IgD-negative memory B cell (primary cell): ENCODE measurements around the gene GPAT2. TPM values are rescaled to one million over a fixed set of nuclear protein-coding genes. Genes with fewer than 3 reads are reported as not detected.
A peak's percentile ranks its signal among the peaks of the same experiment; 100 is the strongest.
"Not testable (repeated sequence)": the region's sequence is repeated elsewhere in the genome, so short reads cannot be mapped to it uniquely, and the experiment has no call there.

Experiments
- H3K27ac Mint-ChIP-seq, 3 donors: one replicate each; pipeline ENCODE4 v1.8.0; 2020 to 2022; ENCODE audit warnings: mild to moderate bottlenecking in 3 of 3, mixed read lengths in 3 of 3, moderate library complexity in 1 of 3
- H3K27me3 Mint-ChIP-seq: one replicate; pipeline ENCODE4 v1.8.0; 2021; ENCODE audit warnings: mixed read lengths
- H3K36me3 Mint-ChIP-seq: one replicate; pipeline ENCODE4 v1.8.0; 2020; ENCODE audit warnings: mild to moderate bottlenecking, mixed read lengths
- H3K4me1 Mint-ChIP-seq, 3 donors: one replicate each; pipeline ENCODE4 v1.8.0; 2020 to 2022; ENCODE audit warnings: mixed read lengths in 3 of 3, mild to moderate bottlenecking in 1 of 3
- H3K4me3 Mint-ChIP-seq, 4 donors: one replicate each; pipeline ENCODE4 v1.8.0; 2020 to 2022; ENCODE audit warnings: mild to moderate bottlenecking in 4 of 4, mixed read lengths in 4 of 4, moderate library complexity in 3 of 4
- H3K9me3 Mint-ChIP-seq, 3 donors: one replicate each; pipeline ENCODE4 v1.8.0; 2020 to 2021; ENCODE audit warnings: mixed read lengths in 3 of 3, mild to moderate bottlenecking in 1 of 3
- polyA plus RNA-seq: library from polyadenylated mRNA; unstranded; fragments of 300-500 nt; fragmentation: Illumina TruSeq; gene quantifications from one replicate; pipeline ENCODE4 v1.2.3, GENCODE V29; 2021

GPAT2 gene
- polyA plus RNA-seq = 8.6 TPM

DNA sequence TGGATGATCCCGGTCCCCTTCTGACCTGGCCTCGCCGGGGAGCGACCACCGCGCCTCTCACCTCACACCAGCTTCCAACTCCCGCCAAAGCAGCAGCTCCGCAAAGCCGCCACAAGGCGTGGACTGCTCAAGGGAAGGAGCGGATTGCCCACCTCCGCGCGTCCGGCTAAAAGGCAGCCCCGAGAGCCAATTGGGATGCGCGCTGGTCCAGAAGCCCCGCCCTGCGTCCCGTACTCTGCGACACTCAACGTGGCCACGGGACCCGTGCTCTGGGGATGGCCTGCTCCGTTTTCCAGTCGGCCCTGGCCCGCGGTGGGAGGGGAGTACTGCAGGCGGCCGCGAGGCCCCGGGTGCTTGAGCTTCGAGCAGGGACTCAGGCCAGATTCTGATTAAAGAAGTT is at the start of gene GPAT2:
GPAT2 (minus strand) TSS at position 125 of the 400 bp plus-strand sequence. CDS start 2,557 bp downstream, outside the sequence.
- not testable (repeated sequence) for H3K36me3 Mint-ChIP-seq, H3K9me3 Mint-ChIP-seq, H3K4me1 Mint-ChIP-seq, H3K4me3 Mint-ChIP-seq, H3K27ac Mint-ChIP-seq, H3K27me3 Mint-ChIP-seq

DNA sequence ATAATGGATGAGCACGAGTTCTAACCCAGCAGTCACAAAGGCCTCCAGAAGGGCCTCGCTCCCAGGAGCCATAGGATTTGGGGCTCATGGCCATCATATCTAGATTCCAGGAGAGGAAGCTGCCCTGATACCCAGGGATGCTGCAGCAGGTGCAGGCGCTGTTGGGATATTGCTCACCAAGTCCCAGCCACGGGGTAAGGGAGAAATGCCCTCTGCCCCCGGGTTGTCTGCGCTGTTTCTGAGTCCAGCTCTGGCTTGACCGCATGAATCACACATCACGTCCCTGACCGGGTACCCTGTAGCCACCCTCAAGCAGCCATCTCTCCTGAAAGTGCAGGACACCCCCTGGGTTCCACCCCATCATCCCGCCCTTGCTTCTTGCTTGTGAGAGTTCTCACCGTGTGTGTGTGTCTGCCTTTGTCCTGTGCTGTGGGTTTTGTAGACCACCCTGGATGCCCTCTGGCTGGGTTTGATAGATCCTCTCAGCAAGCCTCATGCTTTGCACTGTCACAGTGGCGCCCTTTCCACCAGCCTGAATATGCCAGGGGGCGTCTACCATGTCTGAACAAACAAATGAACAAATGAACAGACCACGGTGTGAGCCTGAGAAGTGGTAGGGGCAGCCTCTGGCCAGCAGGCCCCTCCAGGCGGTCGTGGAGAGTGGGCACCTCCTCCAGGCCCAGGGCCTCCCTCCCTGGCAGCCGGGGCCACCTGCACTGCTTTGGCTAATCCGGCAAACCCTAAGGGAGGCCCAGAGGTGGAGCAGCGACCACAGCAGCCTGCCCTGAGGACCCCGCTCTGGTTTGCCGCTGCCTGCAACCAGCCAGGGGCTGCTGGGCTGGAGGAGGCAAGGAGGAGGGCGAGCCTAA is 49.5 kb upstream of the GPAT2 start:
- Mint-ChIP-seq H3K4me1 (peaks cover 0 to 2% (median 0%) of the 10 kb centered on the region in 3 donors), H3K27me3 (peaks cover 15% of the 10 kb centered on the region), H3K9me3 (peaks cover 0 to 8% (median 5%) of the 10 kb centered on the region in 3 donors), H3K36me3 (no peaks in the 10 kb centered on the region), H3K27ac (no peak overlapping the region), H3K4me3 (no peak overlapping the region)

- peaks cover 0 to 8% (median 5%) of the 10 kb centered on the region in 3 donors for H3K9me3 Mint-ChIP-seq
- H3K27ac Mint-ChIP-seq = no peak overlapping the region
- H3K36me3 Mint-ChIP-seq = no peaks in the 10 kb centered on the region
- H3K27me3 Mint-ChIP-seq = peaks cover 15% of the 10 kb centered on the region
- peak overlapping the region in 1 of 4 donors; percentile 38 for H3K4me3 Mint-ChIP-seq
- H3K4me1 Mint-ChIP-seq = peaks cover 0 to 2% (median 0%) of the 10 kb centered on the region in 3 donors
Measured at GRCh38 chr2:96083064-96083939, 48.6 kb upstream of the GPAT2 start.

GRCh38 chr2:96082211-96083063 is 47.7 kb upstream of the GPAT2 start:
- Mint-ChIP-seq H3K4me3 (no peak overlapping the region), H3K27me3 (peaks cover 11% of the 10 kb centered on the region), H3K36me3 (no peaks in the 10 kb centered on the region), H3K4me1 (peaks cover 0 to 2% (median 0%) of the 10 kb centered on the region in 3 donors), H3K9me3 (peaks cover 2 to 8% (median 6%) of the 10 kb centered on the region in 3 donors), H3K27ac (no peak overlapping the region)

DNA sequence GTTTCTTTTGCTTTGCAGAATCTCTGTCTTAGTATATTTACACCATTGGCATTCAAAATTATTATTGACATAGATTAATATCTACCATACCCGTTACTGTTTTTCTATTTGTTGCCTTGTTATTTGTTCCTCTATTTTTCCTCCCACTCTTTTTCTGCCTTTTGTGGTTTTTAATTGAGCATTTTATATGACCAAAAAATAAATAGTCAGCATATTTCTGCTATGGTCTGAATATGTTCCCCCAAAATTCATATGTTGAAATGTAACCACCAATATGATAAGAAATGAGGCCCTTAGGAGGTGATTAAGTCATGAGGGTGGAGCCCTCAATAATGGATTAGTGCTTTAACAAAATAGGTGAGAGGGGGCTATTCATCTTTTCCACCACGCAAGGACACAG is 46.3 kb upstream of the GPAT2 start:
- Mint-ChIP-seq H3K4me3 (no peak overlapping the region), H3K4me1 (no peaks in the 10 kb centered on the region)

GRCh38 chr2:96075199-96075771 is 40.6 kb upstream of the GPAT2 start:
- Mint-ChIP-seq H3K27me3 (peaks cover 2% of the 10 kb centered on the region), H3K4me3 (no peak overlapping the region), H3K9me3 (peaks cover 7 to 19% (median 11%) of the 10 kb centered on the region in 3 donors), H3K27ac (no peak overlapping the region), H3K36me3 (no peaks in the 10 kb centered on the region), H3K4me1 (no peaks in the 10 kb centered on the region)

More for the DNA sequence above, 46.3 kb upstream of the GPAT2 start:
- Mint-ChIP-seq H3K36me3 (no peaks in the 10 kb centered on the region), H3K27ac (no peak overlapping the region), H3K27me3 (peaks cover 8% of the 10 kb centered on the region), H3K9me3 (peaks cover 2 to 9% (median 7%) of the 10 kb centered on the region in 3 donors)

GRCh38 chr2:96074156-96074555 is 39.4 kb upstream of the GPAT2 start:
- H3K27ac Mint-ChIP-seq = no peak overlapping the region
- peaks cover 2% of the 10 kb centered on the region for H3K27me3 Mint-ChIP-seq
- no peaks in the 10 kb centered on the region for H3K36me3 Mint-ChIP-seq
- H3K4me3 Mint-ChIP-seq = no peak overlapping the region
- H3K4me1 Mint-ChIP-seq = no peaks in the 10 kb centered on the region
- peaks cover 7 to 19% (median 11%) of the 10 kb centered on the region in 3 donors for H3K9me3 Mint-ChIP-seq

DNA sequence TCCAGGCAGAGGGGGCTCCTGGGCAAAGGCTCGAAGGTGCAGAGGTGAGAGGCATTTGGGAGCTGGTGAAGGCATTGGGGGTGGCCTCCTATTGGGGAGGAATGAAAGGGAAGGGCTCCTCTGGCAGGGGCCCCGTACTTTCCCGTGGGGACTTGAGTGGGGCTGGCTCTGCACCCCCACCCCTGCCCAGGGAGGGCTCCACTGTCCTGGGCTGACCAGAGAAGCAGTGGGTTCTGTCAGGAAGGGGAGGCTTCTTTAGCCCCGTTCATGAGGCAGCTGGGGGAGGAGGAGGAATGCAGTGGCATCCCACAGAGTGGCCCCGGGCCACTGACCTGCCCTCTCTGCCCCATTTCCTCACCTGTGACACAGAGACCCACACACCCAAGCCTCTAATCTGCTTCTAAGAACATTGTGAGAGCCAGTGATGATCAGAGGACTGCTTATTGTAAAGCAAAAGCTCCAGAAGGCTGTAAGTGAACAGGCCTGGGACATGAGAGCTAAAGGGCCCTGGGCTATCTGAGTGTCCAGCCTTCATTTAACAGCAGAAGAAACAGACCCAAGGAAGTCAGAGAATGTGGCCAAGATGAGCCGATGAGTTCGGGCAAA is 38.6 kb upstream of the GPAT2 start:
- Mint-ChIP-seq H3K9me3 (peaks cover 7 to 19% (median 11%) of the 10 kb centered on the region in 3 donors), H3K36me3 (no peaks in the 10 kb centered on the region), H3K27me3 (peaks cover 2% of the 10 kb centered on the region), H3K4me3 (no peak overlapping the region), H3K4me1 (no peaks in the 10 kb centered on the region), H3K27ac (peak overlapping the region in 1 of 3 donors; percentile 59)

DNA sequence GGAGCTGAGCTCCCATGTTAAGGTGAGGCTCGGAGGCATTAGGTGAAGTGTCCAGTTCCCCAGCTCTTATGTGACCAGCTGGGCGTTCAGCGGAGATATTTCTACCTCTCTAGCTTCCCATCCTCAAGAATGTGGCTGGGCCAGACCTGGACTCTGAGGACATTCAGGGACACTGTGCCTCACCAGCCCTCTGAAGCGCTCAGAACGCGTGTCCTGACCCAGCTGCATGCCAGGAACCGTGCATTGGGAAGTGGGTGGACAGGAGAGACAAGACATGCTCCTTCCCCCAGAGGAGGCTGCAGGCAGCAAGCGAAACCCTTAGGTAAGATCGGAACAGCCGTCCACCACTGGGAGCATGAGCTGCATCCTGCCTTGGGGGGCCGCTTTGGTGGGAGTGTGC is 38.0 kb upstream of the GPAT2 start:
- H3K27me3 Mint-ChIP-seq = peaks cover 2% of the 10 kb centered on the region
- no peak overlapping the region for H3K4me3 Mint-ChIP-seq
- H3K9me3 Mint-ChIP-seq = peaks cover 7 to 19% (median 9%) of the 10 kb centered on the region in 3 donors
- H3K27ac Mint-ChIP-seq = peak overlapping the region in 1 of 3 donors; percentile 59
- H3K36me3 Mint-ChIP-seq = no peaks in the 10 kb centered on the region
- no peaks in the 10 kb centered on the region for H3K4me1 Mint-ChIP-seq

GRCh38 chr2:96071977-96072491 is 37.3 kb upstream of the GPAT2 start:
- not testable (repeated sequence) for H3K27ac Mint-ChIP-seq, H3K36me3 Mint-ChIP-seq, H3K4me3 Mint-ChIP-seq, H3K27me3 Mint-ChIP-seq, H3K4me1 Mint-ChIP-seq
- H3K9me3 Mint-ChIP-seq = peaks cover 5 to 19% (median 9%) of the 10 kb centered on the region in 3 donors

DNA sequence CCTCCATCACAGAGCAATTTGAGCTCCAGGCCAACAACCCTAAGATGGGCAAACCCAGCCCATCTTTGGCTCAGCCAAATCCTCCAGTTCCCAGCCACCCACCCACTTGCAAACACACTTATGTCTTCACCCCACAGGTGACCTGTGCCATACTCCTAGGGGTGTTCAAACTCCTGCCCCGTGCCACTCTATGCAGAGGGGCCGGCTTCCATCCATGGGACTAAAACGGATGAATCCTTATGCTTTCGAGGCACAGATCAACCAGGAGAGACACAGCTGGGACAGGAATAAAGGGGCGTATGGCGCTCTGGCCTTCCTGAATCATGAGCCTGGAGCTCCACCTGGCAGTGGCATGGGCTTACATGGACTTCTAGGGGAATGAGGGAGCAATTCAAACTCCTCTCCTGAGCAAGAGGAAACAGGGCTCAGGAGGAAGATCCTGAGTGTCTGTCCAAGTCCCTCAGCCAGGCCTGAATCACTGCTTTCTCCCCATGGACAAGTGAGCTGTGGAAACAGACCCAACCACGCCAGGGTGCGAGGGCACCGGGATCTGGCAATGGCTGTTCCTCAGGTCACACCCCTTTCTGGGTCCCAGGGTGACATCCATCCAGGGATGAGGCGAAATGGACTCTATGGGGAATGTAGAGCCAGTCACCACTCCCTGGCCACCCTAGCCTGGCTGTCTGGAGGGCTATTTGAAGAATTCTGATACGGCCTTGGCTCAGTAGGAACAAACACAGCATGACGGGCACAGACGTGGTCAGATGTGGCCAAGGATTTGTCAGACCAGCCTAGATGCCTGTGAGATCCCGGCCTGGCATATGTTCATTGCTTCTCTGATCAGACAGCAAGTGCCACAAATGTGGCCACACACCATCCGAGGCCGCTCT is 36.6 kb upstream of the GPAT2 start:
- not testable (repeated sequence) for H3K36me3 Mint-ChIP-seq, H3K27ac Mint-ChIP-seq, H3K4me1 Mint-ChIP-seq, H3K27me3 Mint-ChIP-seq
- H3K4me3 Mint-ChIP-seq = peak overlapping the region in 2 of 4 donors; percentile 28 to 38
- peaks cover 4 to 16% (median 5%) of the 10 kb centered on the region in 3 donors for H3K9me3 Mint-ChIP-seq

- H3K4me1 Mint-ChIP-seq, H3K27ac Mint-ChIP-seq, H3K4me3 Mint-ChIP-seq, H3K9me3 Mint-ChIP-seq, H3K27me3 Mint-ChIP-seq, H3K36me3 Mint-ChIP-seq: not testable (repeated sequence)
Measured at GRCh38 chr2:96070351-96070750, 35.6 kb upstream of the GPAT2 start.

GRCh38 chr2:96069878-96070277 is 35.2 kb upstream of the GPAT2 start:
- H3K27ac Mint-ChIP-seq, H3K36me3 Mint-ChIP-seq, H3K4me1 Mint-ChIP-seq, H3K27me3 Mint-ChIP-seq, H3K4me3 Mint-ChIP-seq, H3K9me3 Mint-ChIP-seq: not testable (repeated sequence)
